Activated naive CD8-positive, alpha-beta T cell treated with anti-CD3 and anti-CD28 coated beads for 36 hours (primary cell): ENCODE data around the gene PRKN. TPM values are rescaled to one million over a fixed set of nuclear protein-coding genes. Genes with fewer than 3 reads are reported as not detected.

Source experiments
- DNase-seq: peaks from one replicate; pipeline ENCODE4 v3.0.0; 2021
- H3K27ac Mint-ChIP-seq: one replicate; pipeline ENCODE4 v1.8.0; 2022; ENCODE audit warnings: mild to moderate bottlenecking, moderate library complexity, mixed read lengths
- H3K27me3 Mint-ChIP-seq: one replicate; pipeline ENCODE4 v1.8.0; 2022; ENCODE audit warnings: mild to moderate bottlenecking, mixed read lengths
- H3K36me3 Mint-ChIP-seq: one replicate; pipeline ENCODE4 v1.8.0; 2021; ENCODE audit warnings: mild to moderate bottlenecking, mixed read lengths
- H3K4me1 Mint-ChIP-seq: one replicate; pipeline ENCODE4 v1.8.0; 2021; ENCODE audit warnings: mixed read lengths
- H3K4me3 Mint-ChIP-seq: one replicate; pipeline ENCODE4 v1.8.0; 2022; ENCODE audit warnings: mild to moderate bottlenecking, moderate library complexity, mixed read lengths
- H3K9me3 Mint-ChIP-seq: one replicate; pipeline ENCODE4 v1.8.0; 2022; ENCODE audit warnings: mixed read lengths
- total RNA-seq, 2 experiments: library from RNA; stranded (reverse); gene quantifications; one replicate each; pipeline ENCODE4 v1.2.3, GENCODE V29; 2021

The PRKN gene
- total RNA-seq, 2 experiments from 2014 or later, result 0.26 to 0.52 TPM

GRCh38 chr6:161984713-161985112 lies 742.9 kb downstream of the PRKN start:
- Mint-ChIP-seq H3K36me3 (peaks cover 1% of the 10 kb centered on the region), H3K4me1 (no peaks in the 10 kb centered on the region)

GRCh38 chr6:161976553-161976952 lies 751.0 kb downstream of the PRKN start:
- no peak overlapping the region for H3K27ac Mint-ChIP-seq
- no peaks in the 10 kb centered on the region for H3K4me1 Mint-ChIP-seq
- peaks cover 3% of the 10 kb centered on the region for H3K9me3 Mint-ChIP-seq
- H3K36me3 Mint-ChIP-seq, result peaks cover 6% of the 10 kb centered on the region
- H3K4me3 Mint-ChIP-seq, result no peak overlapping the region
- no peaks in the 10 kb centered on the region for H3K27me3 Mint-ChIP-seq
- no peak for DNase-seq

More at GRCh38 chr6:161984713-161985112, 742.9 kb downstream of the PRKN start:
- H3K27me3 Mint-ChIP-seq, result no peaks in the 10 kb centered on the region
- H3K4me3 Mint-ChIP-seq, result no peak overlapping the region
- no peak for DNase-seq
- H3K27ac Mint-ChIP-seq, result no peak overlapping the region
- H3K9me3 Mint-ChIP-seq, result peaks cover 4% of the 10 kb centered on the region

DNA sequence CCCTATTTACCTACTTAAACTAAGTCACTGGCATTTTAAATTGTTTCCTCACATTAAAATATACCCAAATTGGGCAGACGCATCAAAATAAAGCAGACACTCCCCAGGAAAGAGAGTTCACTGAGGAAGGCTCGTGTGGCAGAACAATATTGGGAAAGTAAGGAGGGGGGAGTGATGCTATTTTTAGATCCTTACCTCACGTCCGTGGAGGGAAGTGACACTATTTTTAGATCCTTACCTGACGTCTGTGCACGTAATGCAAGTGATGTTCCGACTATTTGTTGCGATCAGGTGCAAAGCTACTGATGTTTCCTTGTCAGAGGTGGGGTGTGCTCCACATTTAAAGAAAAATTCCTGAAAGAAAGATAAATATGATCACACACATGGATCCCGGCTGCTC lies 754.5 kb downstream of the PRKN start:
- no peak overlapping the region for H3K4me3 Mint-ChIP-seq
- no peaks in the 10 kb centered on the region for H3K9me3 Mint-ChIP-seq
- no peaks in the 10 kb centered on the region for H3K4me1 Mint-ChIP-seq
- H3K27ac Mint-ChIP-seq, result no peak overlapping the region
- DNase-seq, result no peak
- no peaks in the 10 kb centered on the region for H3K27me3 Mint-ChIP-seq
- peaks cover 6% of the 10 kb centered on the region for H3K36me3 Mint-ChIP-seq

DNA sequence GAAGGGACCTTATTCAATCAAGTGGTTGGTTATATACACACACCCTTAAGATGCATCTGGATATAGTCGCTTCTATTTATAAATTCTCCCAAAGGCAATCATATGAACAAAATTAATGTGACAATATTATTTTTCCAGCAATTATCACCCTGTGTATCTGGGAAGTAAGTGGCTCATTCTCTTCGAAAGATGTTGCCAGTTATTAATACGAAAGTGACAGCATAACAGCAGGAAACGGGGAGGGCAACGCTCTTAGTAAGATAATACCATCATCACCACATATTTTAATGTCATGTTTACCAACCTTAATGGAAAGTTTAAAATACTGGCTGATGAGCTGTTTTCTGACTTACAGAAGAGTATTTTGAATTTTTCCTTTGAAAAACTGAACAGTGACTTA lies 756.5 kb downstream of the PRKN start:
- no peak for DNase-seq
- H3K4me3 Mint-ChIP-seq, result no peak overlapping the region
- no peaks in the 10 kb centered on the region for H3K9me3 Mint-ChIP-seq
- H3K4me1 Mint-ChIP-seq, result no peaks in the 10 kb centered on the region
- no peak overlapping the region for H3K27ac Mint-ChIP-seq
- peaks cover 6% of the 10 kb centered on the region for H3K36me3 Mint-ChIP-seq
- H3K27me3 Mint-ChIP-seq, result no peaks in the 10 kb centered on the region

DNA sequence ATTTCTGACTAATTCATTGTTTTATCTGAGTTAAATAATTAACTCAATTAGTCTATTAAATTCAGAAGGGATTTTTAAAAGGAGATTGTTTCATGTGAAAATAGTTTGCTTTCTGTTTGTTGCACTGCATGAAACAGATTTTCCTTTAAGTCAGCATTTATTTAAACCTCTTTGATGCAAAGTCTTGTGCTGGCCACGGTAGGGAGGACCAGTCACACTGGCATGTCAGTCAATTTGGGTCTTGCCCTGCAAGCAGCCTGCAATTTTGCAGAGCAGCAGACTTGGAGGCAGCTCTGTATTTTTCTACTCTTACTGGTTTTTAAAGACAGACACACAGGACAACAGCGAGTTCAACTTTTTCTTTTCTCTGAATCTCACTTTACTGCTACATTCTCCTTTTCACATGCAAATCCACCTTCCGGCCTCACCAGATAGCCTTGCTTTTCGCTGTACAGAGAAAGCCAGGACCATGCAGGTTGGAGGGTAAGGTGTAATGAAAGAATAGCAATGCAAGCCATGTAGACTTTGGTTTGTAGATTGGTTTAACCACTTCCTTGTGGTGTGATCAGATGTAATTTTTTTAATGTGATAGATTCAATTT lies 763.8 kb downstream of the PRKN start:
- no peak overlapping the region for H3K4me3 Mint-ChIP-seq
- H3K4me1 Mint-ChIP-seq, result no peaks in the 10 kb centered on the region
- H3K27me3 Mint-ChIP-seq, result no peaks in the 10 kb centered on the region
- no peaks in the 10 kb centered on the region for H3K36me3 Mint-ChIP-seq
- DNase-seq, result no peak
- no peak overlapping the region for H3K27ac Mint-ChIP-seq
- H3K9me3 Mint-ChIP-seq, result no peaks in the 10 kb centered on the region

DNA sequence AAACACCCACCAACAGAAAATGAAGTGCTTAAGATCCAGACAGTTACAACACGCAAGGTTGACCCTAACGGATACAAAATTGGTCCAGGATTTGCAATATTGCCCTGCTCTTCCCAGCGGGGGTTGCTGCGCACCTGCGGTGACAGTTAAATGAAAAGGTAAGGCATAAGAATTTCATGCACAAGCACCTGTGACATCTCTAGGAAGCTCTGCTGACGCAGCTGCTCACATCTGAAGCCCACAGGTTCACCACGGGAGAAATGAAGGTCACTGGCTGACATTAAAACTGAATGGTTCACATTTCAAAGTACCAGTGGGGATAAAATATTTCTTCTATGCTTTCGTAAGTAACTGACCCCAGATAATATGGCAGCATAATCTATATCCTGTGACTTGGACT lies 764.4 kb downstream of the PRKN start:
- Mint-ChIP-seq H3K9me3 (no peaks in the 10 kb centered on the region), H3K4me3 (no peak overlapping the region), H3K27ac (no peak overlapping the region), H3K36me3 (no peaks in the 10 kb centered on the region), H3K27me3 (no peaks in the 10 kb centered on the region), H3K4me1 (no peaks in the 10 kb centered on the region)
- no peak for DNase-seq

DNA sequence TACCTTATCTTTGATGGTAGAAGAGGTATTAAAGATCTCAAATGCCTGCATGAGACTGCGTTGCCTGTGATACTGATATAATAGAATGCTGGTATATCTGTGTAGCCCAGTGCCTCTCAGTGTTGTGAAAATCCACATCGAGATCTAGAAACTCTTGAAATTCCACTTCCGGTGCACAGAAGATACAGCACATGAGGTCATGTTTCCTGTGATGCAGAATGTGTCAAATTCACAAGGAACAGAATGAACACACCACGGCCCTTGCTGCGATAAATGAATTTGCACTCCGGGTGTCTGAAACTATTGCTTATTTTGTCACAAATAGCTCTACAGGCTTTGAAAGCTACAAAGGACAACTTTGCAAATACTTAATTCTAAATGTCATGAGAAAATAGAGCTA lies 765.8 kb downstream of the PRKN start:
- Mint-ChIP-seq H3K27me3 (no peaks in the 10 kb centered on the region), H3K4me1 (no peaks in the 10 kb centered on the region), H3K27ac (no peak overlapping the region), H3K36me3 (no peaks in the 10 kb centered on the region), H3K4me3 (no peak overlapping the region), H3K9me3 (peaks cover 2% of the 10 kb centered on the region)
- DNase-seq, result no peak

- Mint-ChIP-seq H3K4me1 (no peaks in the 10 kb centered on the region), H3K4me3 (no peak overlapping the region), H3K27me3 (no peaks in the 10 kb centered on the region)
These were observed 766.5 kb downstream of the PRKN start for GRCh38 chr6:161961046-161961445.

DNA sequence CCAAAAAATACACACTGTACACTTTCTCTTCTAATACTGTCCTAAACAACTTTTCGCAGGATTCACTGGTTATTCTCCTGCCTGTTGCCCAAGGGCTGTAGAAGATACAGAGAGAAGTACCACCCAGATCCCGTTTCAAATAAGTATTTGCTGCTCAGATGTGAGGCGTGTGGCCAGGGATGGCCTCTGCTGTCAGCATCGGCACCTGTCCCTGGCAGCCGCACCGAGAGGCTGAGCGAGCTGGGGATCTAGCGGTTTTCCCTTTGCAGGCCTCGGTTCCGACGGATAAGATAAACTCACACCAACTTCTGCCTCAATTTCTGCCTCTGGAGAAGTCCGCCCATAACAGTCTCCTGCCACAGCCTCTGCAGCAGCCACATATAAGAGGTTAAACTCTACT lies 768.5 kb downstream of the PRKN start:
- H3K9me3 Mint-ChIP-seq, result peaks cover 2% of the 10 kb centered on the region
- no peaks in the 10 kb centered on the region for H3K4me1 Mint-ChIP-seq
- H3K27ac Mint-ChIP-seq, result no peak overlapping the region
- no peaks in the 10 kb centered on the region for H3K27me3 Mint-ChIP-seq
- H3K4me3 Mint-ChIP-seq, result no peak overlapping the region
- DNase-seq, result no peak
- H3K36me3 Mint-ChIP-seq, result no peaks in the 10 kb centered on the region

More at GRCh38 chr6:161961046-161961445, 766.5 kb downstream of the PRKN start:
- DNase-seq, result no peak
- Mint-ChIP-seq H3K9me3 (peaks cover 2% of the 10 kb centered on the region), H3K36me3 (no peaks in the 10 kb centered on the region), H3K27ac (no peak overlapping the region)

GRCh38 chr6:161956082-161956481 lies 771.5 kb downstream of the PRKN start:
- Mint-ChIP-seq H3K9me3 (peaks cover 2% of the 10 kb centered on the region), H3K4me3 (no peak overlapping the region), H3K27ac (no peak overlapping the region), H3K4me1 (no peaks in the 10 kb centered on the region), H3K27me3 (no peaks in the 10 kb centered on the region), H3K36me3 (no peaks in the 10 kb centered on the region)
- DNase-seq, result no peak

GRCh38 chr6:161954699-161955276 lies 772.8 kb downstream of the PRKN start:
- H3K9me3 Mint-ChIP-seq, result peaks cover 2% of the 10 kb centered on the region
- H3K27me3 Mint-ChIP-seq, result no peaks in the 10 kb centered on the region
- no peak overlapping the region for H3K4me3 Mint-ChIP-seq
- peaks cover 1% of the 10 kb centered on the region for H3K36me3 Mint-ChIP-seq
- no peak for DNase-seq
- no peak overlapping the region for H3K27ac Mint-ChIP-seq
- H3K4me1 Mint-ChIP-seq, result no peaks in the 10 kb centered on the region

DNA sequence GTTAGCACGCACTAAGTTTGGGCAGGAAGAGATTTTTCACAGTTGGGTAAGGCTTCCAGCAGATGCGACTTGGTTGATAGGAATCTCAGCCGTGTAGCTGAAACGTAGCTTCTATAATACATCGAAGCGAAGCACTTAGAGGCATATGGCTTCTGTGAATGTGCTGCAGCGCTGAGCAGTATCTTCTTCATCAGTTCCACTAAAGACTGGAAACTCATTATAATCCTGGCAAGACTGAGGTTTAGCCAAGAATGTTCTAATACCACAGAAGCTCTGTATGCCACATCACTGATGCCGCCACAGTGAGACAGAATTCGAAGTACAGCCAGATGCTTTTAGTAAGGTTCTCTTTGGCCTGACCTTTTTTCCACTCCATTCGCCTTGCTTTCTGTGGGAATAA lies 773.5 kb downstream of the PRKN start:
- Mint-ChIP-seq H3K4me1 (no peaks in the 10 kb centered on the region), H3K4me3 (no peak overlapping the region), H3K27ac (no peak overlapping the region), H3K36me3 (peaks cover 1% of the 10 kb centered on the region), H3K27me3 (no peaks in the 10 kb centered on the region), H3K9me3 (peaks cover 2% of the 10 kb centered on the region)
- DNase-seq, result no peak

- Mint-ChIP-seq H3K36me3 (peaks cover 1% of the 10 kb centered on the region), H3K27ac (no peak overlapping the region), H3K4me1 (no peaks in the 10 kb centered on the region), H3K4me3 (no peak overlapping the region), H3K27me3 (no peaks in the 10 kb centered on the region), H3K9me3 (no peaks in the 10 kb centered on the region)
- DNase-seq, result no peak
These were observed 776.4 kb downstream of the PRKN start for GRCh38 chr6:161951126-161951525.

GRCh38 chr6:161949531-161949930 lies 778.0 kb downstream of the PRKN start:
- peaks cover 1% of the 10 kb centered on the region for H3K36me3 Mint-ChIP-seq
- H3K27ac Mint-ChIP-seq, result no peak overlapping the region
- H3K9me3 Mint-ChIP-seq, result no peaks in the 10 kb centered on the region
- no peaks in the 10 kb centered on the region for H3K27me3 Mint-ChIP-seq
- DNase-seq, result no peak
- H3K4me3 Mint-ChIP-seq, result no peak overlapping the region
- H3K4me1 Mint-ChIP-seq, result no peaks in the 10 kb centered on the region

GRCh38 chr6:161948462-161948861 lies 779.1 kb downstream of the PRKN start:
- peaks cover 1% of the 10 kb centered on the region for H3K36me3 Mint-ChIP-seq
- H3K4me3 Mint-ChIP-seq, result no peak overlapping the region
- no peaks in the 10 kb centered on the region for H3K27me3 Mint-ChIP-seq
- no peaks in the 10 kb centered on the region for H3K9me3 Mint-ChIP-seq
- no peaks in the 10 kb centered on the region for H3K4me1 Mint-ChIP-seq
- H3K27ac Mint-ChIP-seq, result no peak overlapping the region
- no peak for DNase-seq

DNA sequence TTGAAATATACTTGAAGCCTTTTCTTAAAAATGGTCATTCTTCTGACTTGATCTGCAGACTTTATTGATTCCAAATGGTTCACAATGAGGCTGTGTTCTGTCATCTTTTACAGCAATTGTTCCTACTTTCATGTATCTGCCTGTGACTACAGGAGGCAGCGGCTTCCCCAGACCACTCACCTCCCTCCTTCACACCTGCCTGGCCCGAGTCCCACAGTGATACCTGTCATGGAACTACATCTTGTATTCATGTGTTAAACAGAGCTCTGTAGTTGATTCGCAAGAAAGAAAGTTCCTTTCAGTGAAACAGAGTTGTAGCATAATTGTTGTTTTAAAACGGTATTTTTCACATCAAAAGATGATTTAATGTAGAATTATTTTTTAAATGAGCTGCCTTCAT lies 780.2 kb downstream of the PRKN start:
- Mint-ChIP-seq H3K4me1 (no peaks in the 10 kb centered on the region), H3K27me3 (no peaks in the 10 kb centered on the region), H3K36me3 (peaks cover 1% of the 10 kb centered on the region), H3K27ac (no peak overlapping the region), H3K9me3 (no peaks in the 10 kb centered on the region), H3K4me3 (no peak overlapping the region)
- no peak for DNase-seq
